Measurements from ENCODE around the gene EPB41L4A. TPM values are rescaled to one million over a fixed set of nuclear protein-coding genes. Genes with fewer than 3 reads are reported as not detected.

EPB41L4A gene
- total RNA-seq, 1 experiment from 2014 or later = 0.87 TPM

- intact Hi-C loops (cut with micrococcal nuclease; ENCODE audit: unreplicated experiment) (no loop called here), in situ Hi-C loops (cut with HindIII; ENCODE audit: low pct_unique_long_range_greater_than_20kb, low sequenced_read_pairs) (no loop called here)
- BruUV-seq (replicated peaks) = no TSS peak
- Histone ChIP-seq H3K27ac (ENCODE audit: low read length) (no peak overlapping the region), H3K9me3 (ENCODE audit: control insufficient read depth, insufficient read depth, low read depth, low read length) (no peaks in the 10 kb centered on the region), H3K4me1 (ENCODE audit: control insufficient read depth, insufficient read depth, low read length) (0 out of 2 replicates have a peak, but pooled peaks cover 2% of the 10 kb centered on the region), H3K27me3 (ENCODE audit: control insufficient read depth, insufficient read depth, low read length) (peaks cover 41% of the 10 kb centered on the region), H3K36me3 (ENCODE audit: control insufficient read depth, insufficient read depth, low read length) (no peaks in the 10 kb centered on the region), H3K4me3 (ENCODE audit: low read depth in 2 of 2, low read length in 2 of 2) (no peak overlapping the region)
- TF ChIP-seq POLR2AphosphoS5 (IDR thresholded peaks at IDR 0.05; ENCODE audit: low read depth, low read length) = no peak
- TF ChIP-seq SIN3A (IDR thresholded peaks at IDR 0.05; ENCODE audit: borderline replicate concordance, insufficient read depth, low read depth, low read length) = no peak
- TF ChIP-seq, protein P1, sequence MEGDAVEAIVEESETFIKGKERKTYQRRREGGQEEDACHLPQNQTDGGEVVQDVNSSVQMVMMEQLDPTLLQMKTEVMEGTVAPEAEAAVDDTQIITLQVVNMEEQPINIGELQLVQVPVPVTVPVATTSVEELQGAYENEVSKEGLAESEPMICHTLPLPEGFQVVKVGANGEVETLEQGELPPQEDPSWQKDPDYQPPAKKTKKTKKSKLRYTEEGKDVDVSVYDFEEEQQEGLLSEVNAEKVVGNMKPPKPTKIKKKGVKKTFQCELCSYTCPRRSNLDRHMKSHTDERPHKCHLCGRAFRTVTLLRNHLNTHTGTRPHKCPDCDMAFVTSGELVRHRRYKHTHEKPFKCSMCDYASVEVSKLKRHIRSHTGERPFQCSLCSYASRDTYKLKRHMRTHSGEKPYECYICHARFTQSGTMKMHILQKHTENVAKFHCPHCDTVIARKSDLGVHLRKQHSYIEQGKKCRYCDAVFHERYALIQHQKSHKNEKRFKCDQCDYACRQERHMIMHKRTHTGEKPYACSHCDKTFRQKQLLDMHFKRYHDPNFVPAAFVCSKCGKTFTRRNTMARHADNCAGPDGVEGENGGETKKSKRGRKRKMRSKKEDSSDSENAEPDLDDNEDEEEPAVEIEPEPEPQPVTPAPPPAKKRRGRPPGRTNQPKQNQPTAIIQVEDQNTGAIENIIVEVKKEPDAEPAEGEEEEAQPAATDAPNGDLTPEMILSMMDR (IDR thresholded peaks at IDR 0.05) = no peak
- TF ChIP-seq TCF7L2 (IDR thresholded peaks at IDR 0.05; ENCODE audit: low read depth, low read length) = no peak
- no peak for TF ChIP-seq REST (IDR thresholded peaks at IDR 0.05; ENCODE audit: insufficient read depth in 1 of 2, low read depth in 2 of 2, low read length in 1 of 2)
- POLR2A ChIA-PET = no interaction called here
- DNase-seq (ENCODE audit: low read depth, low spot score) (no peak), ATAC-seq (no peak)
- CTCF ChIA-PET = no interaction called here
These were observed 3.5 kb downstream of the EPB41L4A start for GRCh38 chr5:112415552-112415951.

DNA sequence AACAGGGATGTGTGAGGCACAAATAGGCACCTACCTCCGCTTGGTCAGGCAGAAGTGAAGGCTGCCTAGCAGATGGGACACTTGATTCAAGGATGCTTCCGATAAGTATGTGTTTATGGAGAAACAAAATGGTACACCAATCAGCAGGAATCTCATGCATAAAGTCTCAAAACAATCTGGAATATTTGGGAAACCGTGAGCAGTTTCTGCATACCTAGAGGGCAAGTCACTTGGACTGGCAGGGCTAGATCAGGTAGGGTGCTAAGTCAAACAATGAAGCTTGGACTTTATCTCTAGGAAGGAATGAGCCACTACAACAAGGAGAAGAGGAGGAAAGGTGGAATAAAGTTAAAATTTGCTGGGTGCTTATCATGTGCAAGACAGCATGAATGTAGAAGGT lies 5.5 kb downstream of the EPB41L4A start:
- Histone ChIP-seq H3K9me3 (ENCODE audit: control insufficient read depth, insufficient read depth, low read depth, low read length) (no peaks in the 10 kb centered on the region), H3K4me1 (ENCODE audit: control insufficient read depth, insufficient read depth, low read length) (no peaks in the 10 kb centered on the region), H3K27me3 (ENCODE audit: control insufficient read depth, insufficient read depth, low read length) (peaks cover 43% of the 10 kb centered on the region), H3K36me3 (ENCODE audit: control insufficient read depth, insufficient read depth, low read length) (no peaks in the 10 kb centered on the region), H3K27ac (ENCODE audit: low read length) (no peak overlapping the region), H3K4me3 (ENCODE audit: low read depth in 2 of 2, low read length in 2 of 2) (no peak overlapping the region)
- CTCF ChIA-PET = no interaction called here
- ATAC-seq = no peak
- TF ChIP-seq, protein P1 (IDR thresholded peaks at IDR 0.05) = no peak
- TF ChIP-seq SIN3A (IDR thresholded peaks at IDR 0.05; ENCODE audit: borderline replicate concordance, insufficient read depth, low read depth, low read length) (no peak), TCF7L2 (IDR thresholded peaks at IDR 0.05; ENCODE audit: low read depth, low read length) (no peak), REST (IDR thresholded peaks at IDR 0.05; ENCODE audit: insufficient read depth in 1 of 2, low read depth in 2 of 2, low read length in 1 of 2) (no peak), POLR2AphosphoS5 (IDR thresholded peaks at IDR 0.05; ENCODE audit: low read depth, low read length) (no peak)
- intact Hi-C loops (cut with micrococcal nuclease; ENCODE audit: unreplicated experiment) (no loop called here), in situ Hi-C loops (cut with HindIII; ENCODE audit: low pct_unique_long_range_greater_than_20kb, low sequenced_read_pairs) (no loop called here)
- POLR2A ChIA-PET = no interaction called here
- DNase-seq (ENCODE audit: low read depth, low spot score) = no peak
- no TSS peak for BruUV-seq (replicated peaks)
